Ureter (tissue), 1 donor: ENCODE measurements around the gene SELENOO. TPM values are rescaled to one million over a fixed set of nuclear protein-coding genes. Genes with fewer than 3 reads are reported as not detected.

Experiments used
- DNase-seq: peaks from one replicate; pipeline ENCODE4 v3.0.0-alpha.2; 2020; ENCODE audit warnings: low spot score
- total RNA-seq: library from RNA; stranded (reverse); gene quantifications from one replicate; pipeline ENCODE4 v1.2.4, GENCODE V29; 2023
- donor health status: DM: yes; HTN: yes; CAD: no.

SELENOO gene
- total RNA-seq, 1 donor from 2014 or later: 24.7 TPM

DNA sequence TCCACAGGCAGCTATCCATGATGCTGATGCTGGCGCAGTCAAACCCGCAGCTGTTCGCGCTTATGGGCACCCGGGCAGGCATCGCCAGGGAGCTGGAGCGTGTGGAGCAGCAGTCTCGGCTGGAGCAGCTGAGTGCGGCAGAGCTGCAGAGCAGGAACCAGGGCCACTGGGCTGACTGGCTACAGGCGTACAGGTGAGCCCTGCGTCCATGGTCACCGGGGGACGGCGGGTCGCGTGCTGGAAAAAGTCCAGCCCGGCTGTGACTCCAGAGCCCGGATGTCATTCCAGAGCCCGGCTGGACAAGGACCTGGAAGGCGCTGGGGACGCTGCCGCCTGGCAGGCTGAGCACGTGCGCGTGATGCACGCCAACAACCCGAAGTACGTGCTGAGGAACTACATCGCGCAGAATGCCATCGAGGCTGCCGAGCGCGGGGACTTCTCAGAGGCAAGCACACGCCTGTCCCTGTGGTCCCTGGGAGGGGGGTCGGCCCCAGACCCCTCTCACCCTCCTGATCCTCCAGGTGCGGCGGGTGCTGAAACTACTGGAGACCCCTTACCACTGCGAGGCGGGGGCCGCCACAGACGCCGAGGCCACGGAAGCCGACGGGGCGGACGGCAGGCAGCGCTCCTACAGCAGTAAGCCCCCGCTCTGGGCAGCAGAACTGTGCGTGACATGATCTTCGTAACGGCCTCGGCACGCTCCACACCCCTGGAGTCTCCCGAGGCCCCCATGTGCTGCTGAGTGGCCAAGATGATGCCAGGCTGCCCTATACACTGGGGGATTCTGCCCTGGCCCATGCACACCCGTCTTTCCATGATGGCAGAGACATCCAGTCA is 16.1 kb downstream of the SELENOO start:
- no peak for DNase-seq

- DNase-seq: no peak
Observed at GRCh38 chr22:50217543-50218152, 16.8 kb downstream of the SELENOO start.

- no peak for DNase-seq
Observed at GRCh38 chr22:50218153-50218995, 17.6 kb downstream of the SELENOO start.

GRCh38 chr22:50218996-50219727 is 18.4 kb downstream of the SELENOO start:
- DNase-seq: peak; percentile 87

GRCh38 chr22:50219800-50220602 is 19.2 kb downstream of the SELENOO start:
- DNase-seq: no peak

- DNase-seq: no peak
Observed at GRCh38 chr22:50220603-50221409, 20.0 kb downstream of the SELENOO start.

- no peak for DNase-seq
Observed at GRCh38 chr22:50221410-50222300, 20.8 kb downstream of the SELENOO start.

GRCh38 chr22:50222508-50222907 is 21.7 kb downstream of the SELENOO start:
- no peak for DNase-seq

- no peak for DNase-seq
Observed at GRCh38 chr22:50224071-50224470, 23.3 kb downstream of the SELENOO start.

GRCh38 chr22:50225200-50225969 is 24.6 kb downstream of the SELENOO start:
- no peak for DNase-seq

DNA sequence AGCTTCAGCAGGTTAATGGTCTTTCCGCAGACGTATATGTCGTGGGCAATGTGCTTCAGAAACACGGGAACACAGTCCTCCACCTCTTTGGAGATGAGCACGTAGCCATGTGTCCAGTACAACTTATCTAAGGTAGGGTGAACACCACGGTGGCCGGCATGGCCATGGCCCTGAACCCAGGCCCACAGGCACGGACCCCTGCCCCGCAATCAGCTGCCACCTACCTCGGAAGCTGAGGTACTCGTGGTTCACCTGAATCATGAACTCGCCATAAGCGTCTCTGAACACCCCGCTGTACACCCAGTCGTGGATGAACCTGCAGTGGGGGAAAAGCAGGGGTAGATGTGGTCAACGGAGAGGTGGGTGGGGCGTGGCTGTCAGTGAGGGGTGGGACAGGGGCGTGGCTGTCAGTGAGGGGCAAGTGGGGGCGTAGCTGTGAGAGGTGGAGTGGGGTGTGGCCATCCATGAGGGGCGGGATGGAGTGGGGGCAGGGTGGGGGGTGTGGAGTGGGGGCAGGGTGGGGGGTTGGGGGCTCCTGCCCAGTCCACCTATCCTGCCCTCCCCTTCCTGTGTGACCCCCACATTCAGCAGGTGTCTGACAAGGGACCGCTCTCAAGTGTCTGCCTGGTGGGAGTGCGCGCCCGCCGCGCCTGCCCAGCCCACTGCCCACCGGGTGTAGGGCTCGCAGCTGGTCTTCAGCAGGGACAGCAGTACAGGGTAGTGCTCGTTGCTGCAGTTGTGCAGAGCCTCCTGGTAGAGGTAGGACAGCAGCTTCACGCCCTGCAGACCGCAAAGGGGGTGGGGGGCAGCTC is 25.5 kb downstream of the SELENOO start:
- DNase-seq: no peak

DNA sequence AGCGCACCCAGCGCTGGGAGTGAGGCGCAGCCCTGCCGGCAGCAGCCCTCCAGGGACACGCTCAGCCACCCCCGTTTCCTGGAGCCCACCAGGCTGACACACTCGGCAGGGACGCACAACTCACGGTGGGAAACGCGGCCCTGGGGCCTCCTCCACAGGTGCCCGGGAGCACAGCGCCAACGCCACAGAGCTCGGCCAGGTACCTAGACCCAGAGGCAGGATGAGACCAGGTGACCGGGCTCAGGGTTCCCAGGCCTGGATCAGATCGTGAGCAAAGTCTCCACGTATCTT is 26.0 kb downstream of the SELENOO start:
- no peak for DNase-seq

DNA sequence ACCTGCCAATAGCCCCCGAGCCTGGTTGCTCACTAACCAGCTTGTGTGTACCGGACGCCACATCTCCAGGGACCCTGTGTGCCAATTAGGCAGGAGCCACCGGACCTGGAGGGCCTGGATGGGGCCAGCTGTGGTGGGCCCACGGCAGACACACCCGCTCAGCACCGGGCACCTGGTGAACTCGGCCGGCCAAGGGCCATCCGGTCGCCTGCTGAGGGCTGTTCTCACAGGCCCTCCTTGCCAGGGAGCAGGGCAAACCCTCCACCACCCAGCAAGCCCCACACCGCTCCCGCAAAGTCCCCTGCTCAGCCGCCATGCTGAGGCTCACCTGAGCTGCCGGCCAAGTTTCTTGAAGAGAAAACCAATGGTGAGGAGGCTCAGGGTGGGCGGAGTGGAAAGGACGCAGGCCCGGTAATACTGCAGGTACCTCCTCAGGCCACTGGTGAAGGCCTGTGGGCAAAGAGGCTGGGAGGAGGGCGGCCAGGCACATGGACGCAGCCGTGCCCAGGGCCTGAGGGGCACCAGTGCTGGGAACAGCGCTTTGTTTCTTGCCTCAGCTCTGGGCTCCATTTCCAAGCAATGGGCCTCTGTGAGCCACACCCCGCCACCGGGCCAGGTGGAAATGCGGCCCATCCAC is 26.9 kb downstream of the SELENOO start:
- no peak for DNase-seq

DNA sequence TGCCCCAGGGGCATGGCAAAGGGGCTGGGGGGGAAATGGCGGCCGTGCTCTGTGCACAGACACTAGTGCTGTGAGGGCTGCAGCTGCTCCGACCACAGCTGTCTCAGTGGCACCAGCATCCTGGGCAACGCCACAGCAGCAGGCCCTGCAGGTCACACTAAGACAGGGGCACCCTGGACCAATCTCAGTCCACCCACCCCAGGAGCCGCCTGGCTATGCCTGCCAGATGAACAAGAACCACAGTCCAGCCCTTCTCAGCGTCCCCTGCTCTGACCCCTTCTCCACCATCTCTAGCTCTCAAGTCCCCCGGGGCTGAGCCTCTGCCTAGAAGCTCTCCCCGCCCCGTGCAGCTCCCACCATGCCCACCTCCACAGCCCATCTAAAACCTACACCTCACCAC is 27.6 kb downstream of the SELENOO start:
- DNase-seq: no peak

DNA sequence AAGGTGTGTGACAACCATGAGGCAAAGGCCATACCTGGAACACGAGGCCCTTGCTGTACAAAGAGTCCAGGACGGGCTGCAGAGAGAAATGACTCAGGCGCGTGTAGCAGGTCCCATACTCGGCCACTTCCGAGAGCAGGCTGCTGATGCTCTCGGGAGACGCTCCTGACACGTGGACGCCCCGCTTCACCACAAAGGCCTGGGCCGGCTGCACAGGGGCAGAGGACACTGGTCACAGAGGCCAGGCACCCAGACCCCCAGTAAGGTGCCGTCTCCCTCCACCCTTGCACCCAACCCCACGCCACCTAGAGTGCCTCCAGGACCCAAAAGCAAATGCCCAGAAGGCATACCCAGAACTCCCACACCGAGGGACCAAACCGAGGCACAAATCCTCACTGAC is 28.6 kb downstream of the SELENOO start:
- no peak for DNase-seq

DNA sequence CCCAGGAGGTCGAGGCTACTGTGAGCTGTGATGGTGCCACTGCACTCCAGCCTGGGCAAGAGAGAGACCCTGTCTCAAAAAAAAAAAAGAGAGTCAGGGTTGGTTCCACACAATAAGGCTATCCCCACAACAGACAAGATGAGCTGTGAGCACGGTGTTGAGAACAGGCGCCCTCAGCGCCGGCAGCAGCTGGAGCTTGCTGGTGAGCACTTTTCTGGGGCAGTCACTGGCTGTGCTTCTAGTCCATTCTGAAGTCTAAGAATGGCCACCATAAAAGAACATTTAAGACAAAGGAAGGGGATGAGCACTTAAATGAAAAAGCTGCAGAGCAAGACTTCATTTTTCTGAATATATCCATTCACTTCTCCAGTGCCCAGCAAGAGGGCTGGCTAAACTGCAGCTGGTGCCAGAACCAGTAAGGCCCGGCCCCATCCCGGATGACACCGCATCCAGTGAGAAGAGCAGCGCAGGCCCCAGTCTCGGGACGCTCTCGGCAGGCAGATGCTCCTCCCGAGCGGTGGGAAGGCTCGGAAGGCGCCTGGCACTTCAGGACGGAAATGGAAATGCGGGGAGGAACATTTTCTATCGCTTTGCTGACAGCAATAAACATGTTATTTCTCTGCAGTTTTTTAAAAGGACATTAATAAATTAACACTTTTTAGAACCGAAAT is 31.8 kb downstream of the SELENOO start:
- DNase-seq: no peak

- DNase-seq: no peak
Observed at GRCh38 chr22:50233223-50233622, 32.4 kb downstream of the SELENOO start.
